ENCODE measurements around the gene S100A13.

The S100A13 gene

GRCh38 chr1:153636312-153636711, 9.0 kb upstream of the S100A13 start:
- no peak overlapping the region for H3K27ac ChIP-seq
- TF ChIP-seq, protein P1, sequence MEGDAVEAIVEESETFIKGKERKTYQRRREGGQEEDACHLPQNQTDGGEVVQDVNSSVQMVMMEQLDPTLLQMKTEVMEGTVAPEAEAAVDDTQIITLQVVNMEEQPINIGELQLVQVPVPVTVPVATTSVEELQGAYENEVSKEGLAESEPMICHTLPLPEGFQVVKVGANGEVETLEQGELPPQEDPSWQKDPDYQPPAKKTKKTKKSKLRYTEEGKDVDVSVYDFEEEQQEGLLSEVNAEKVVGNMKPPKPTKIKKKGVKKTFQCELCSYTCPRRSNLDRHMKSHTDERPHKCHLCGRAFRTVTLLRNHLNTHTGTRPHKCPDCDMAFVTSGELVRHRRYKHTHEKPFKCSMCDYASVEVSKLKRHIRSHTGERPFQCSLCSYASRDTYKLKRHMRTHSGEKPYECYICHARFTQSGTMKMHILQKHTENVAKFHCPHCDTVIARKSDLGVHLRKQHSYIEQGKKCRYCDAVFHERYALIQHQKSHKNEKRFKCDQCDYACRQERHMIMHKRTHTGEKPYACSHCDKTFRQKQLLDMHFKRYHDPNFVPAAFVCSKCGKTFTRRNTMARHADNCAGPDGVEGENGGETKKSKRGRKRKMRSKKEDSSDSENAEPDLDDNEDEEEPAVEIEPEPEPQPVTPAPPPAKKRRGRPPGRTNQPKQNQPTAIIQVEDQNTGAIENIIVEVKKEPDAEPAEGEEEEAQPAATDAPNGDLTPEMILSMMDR (conservative IDR thresholded peaks at IDR 0.05) = no peak
- TF ChIP-seq ZFX (IDR thresholded peaks at IDR 0.05) = no peak

DNA sequence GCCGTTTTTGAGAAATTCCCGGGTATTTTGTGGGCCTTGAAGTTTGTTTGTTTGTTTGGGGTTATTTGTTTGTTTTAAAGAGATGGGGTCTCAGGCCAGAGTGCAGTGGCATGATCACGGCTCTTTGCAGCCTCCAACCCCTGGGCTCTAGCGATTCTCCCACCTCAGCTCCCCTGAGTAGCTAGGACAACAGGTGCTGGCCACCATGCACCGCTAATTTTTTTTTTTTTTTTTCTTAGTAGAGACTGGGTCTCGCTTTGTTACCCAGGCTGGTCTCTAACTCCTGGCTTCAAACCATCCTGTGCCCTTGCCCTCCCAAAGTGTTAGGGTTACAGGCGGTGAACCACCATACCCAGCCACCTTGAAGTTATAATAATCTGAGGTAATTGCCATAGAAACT, 8.6 kb upstream of the S100A13 start:
- H3K27ac ChIP-seq = no peak overlapping the region; the same call in 1 of the 2 replicates
- TF ChIP-seq ZFX (IDR thresholded peaks at IDR 0.05) = no peak
- TF ChIP-seq, protein P1 (conservative IDR thresholded peaks at IDR 0.05) = no peak

DNA sequence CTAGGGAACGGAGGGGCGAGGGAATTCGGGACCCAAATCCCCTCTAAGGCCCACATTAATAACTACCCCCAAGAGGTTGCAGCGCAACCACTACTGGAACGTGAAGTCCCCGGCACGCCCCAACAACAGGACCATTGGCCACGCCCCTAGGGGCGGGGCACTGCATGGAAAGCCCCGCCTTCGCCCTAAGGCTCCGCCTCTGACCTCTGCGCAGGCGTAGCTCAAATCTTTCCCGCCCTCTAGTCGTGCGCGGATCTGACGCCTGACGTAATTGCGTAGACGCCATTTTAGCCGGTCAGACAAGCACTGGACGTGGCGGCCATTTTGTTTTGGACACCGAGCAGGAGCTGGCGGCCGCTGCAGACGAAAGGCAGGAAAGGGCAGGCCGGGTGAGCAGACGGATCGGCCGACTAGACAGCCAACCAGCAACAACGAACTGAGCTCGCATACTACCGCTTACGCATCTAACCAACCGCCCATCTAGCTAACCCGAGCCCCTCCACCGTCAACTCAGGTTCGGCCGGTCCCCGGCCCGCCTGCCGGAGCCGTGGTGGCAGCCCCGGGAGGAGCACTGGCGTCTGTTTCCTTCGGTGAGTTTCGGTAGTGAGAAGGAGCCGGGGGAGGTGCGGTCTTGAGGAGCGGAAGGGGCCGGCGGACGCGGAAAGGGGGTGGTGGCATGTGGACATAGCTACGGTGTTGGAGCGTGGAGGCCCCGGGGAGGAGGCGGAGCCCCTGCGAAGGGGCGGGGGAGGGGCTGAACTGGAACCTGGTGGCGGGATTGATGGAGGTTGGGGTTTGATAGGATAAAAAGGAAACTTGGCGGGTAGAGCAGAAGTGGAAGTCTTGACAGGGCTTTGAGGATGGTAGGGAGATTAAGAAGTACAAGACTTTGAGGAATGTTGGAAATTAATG, 6.7 kb upstream of the S100A13 start, which contains the start of gene CHTOP:
Gene CHTOP, plus strand, starts transcription at position 313 of the 912 bp plus-strand sequence. CDS start 2,523 bp downstream, outside the sequence.
- TF ChIP-seq, protein P1 (conservative IDR thresholded peaks at IDR 0.05) = no peak
- no peak for TF ChIP-seq ZFX (IDR thresholded peaks at IDR 0.05)
- peak within 1 kb of the TSS; percentile 97 for H3K27ac ChIP-seq

DNA sequence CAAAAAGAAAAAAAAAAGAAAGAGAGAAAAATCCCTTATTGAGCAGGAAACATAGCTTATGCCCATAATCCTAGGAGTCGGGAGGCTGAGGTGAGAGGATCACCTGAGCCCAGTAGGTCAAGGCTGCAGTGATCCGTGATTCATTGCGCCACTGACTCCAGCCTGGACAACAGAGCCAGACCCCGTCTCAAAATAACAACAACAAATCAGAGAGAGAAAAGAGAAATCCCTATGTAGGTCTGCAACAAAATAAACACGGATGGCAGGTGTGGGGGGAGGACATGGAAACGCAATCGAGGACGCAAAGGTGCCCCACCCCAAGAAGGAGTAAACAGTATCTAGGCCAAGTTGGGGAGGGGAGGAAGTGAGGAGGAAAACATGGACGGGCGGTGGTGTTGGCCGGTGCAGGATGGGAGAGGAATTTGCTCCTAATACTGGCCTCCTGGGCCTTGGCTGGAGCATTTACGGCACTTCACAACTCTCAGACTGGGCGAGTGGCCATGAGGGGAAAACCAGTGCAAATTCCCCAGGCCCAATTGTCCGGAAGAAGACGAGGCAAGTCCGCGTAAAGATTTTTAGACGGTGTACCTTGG, 6.0 kb upstream of the S100A13 start:
- H3K27ac ChIP-seq = peak overlapping the region; percentile 97
- TF ChIP-seq ZFX (IDR thresholded peaks at IDR 0.05) = no peak
- TF ChIP-seq, protein P1 (conservative IDR thresholded peaks at IDR 0.05) = no peak

GRCh38 chr1:153631047-153632022, 4.0 kb upstream of the S100A13 start:
- no peak overlapping the region for H3K27ac ChIP-seq
- no peak for TF ChIP-seq ZFX (IDR thresholded peaks at IDR 0.05)
- TF ChIP-seq, protein P1 (conservative IDR thresholded peaks at IDR 0.05) = no peak

DNA sequence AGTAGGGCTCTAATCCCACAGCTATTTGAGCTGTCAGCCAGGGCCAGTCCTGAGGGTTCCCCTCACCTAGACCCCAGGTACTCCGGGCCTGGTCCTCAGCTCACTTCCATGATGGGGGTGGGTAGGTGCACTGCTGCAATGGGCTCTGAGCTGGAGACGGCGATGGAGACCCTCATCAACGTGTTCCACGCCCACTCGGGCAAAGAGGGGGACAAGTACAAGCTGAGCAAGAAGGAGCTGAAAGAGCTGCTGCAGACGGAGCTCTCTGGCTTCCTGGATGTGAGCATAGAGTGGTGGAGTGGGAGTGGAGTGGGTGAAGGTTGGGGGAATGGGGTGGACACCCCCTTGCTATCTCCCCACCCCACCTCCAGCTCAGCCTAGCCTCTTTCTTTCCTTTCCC, 3.1 kb upstream of the S100A13 start:
- H3K27ac ChIP-seq = no peak overlapping the region
- TF ChIP-seq, protein P1 (conservative IDR thresholded peaks at IDR 0.05) = no peak
- no peak for TF ChIP-seq ZFX (IDR thresholded peaks at IDR 0.05)
